Suprapubic skin (tissue), 4 donors: ENCODE measurements around the gene TMEM174.
A peak's percentile ranks its signal among the peaks of the same experiment; 100 is the strongest.

Experiments used
- CTCF ChIP-seq, 2 donors: fragments of 200-600 bp in 1 of 2; fragments of 450-650 bp in 1 of 2; sonication (generic) in 1 of 2; IDR thresholded peaks; one replicate each; pipeline ENCODE4 v1.5.1; 2016 to 2019; ENCODE audit warnings: antibody characterized with exemption in 2 of 2, mild to moderate bottlenecking in 1 of 2, moderate library complexity in 1 of 2
- POLR2A ChIP-seq, 2 donors: fragments of 450-650 bp; IDR thresholded peaks; one replicate each; pipeline ENCODE4 v1.6.1; 2017; ENCODE audit warnings: antibody characterized with exemption in 2 of 2, mild to moderate bottlenecking in 2 of 2, moderate library complexity in 2 of 2
- POLR2AphosphoS5 ChIP-seq, 3 donors: sonication (generic); formaldehyde crosslinking; IDR thresholded peaks; one replicate each; pipeline ENCODE4 v1.6.1; 2017; ENCODE audit warnings: antibody characterized with exemption in 3 of 3

DNA sequence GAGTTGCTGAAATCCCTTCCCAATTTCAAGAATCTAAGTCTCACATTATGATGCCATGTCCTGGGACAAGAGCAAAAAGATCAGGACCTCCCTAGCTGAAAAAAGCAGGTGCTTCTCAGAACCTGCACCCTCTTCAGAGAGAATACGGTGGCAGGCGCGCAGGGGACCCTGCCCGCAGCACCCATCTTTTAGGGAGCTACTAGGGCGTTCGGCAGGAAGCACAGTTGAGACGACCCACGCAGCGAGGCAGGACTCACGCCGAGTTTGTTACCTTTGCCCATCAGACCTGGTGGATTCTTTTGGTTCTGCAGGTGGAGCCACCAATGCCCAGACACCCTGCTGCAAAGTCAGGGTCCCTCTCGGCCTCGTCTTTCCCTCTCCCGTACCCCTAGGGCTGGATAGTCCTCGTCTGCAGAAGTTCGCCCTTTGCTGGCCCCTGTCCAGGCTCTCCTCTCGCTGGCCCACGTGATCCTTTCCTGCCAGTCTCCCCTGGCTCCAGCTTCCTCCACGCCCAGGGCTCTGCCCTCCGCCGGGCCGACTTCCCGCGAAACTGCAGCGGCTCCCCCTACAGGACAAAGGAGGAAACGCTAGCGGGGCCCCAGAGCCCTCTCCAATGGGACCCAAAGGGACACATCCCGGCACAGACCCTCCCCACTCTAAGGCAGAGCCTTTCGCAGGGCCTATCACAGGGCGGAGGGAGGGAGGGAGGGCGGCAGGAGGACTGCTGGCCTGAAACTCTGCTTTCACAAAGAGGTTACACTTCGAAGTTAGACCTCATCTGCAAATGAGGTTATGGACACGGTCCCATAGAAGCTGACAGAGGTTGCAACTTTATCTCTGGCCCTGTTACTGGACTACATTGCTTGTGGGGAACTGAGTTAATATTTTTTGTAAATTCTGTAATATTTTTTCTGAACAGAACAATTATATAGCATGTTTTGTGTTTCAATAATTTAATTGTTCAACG is 28.8 kb downstream of the TMEM174 start:
- TF ChIP-seq POLR2AphosphoS5 (IDR thresholded peaks at IDR 0.05) (no peak), CTCF (IDR thresholded peaks at IDR 0.05) (peak; percentile 40 to 78), POLR2A (IDR thresholded peaks at IDR 0.05) (no peak)
